NCI-H2029 (cell line): Measurements from ENCODE around the gene RPS17.

ENCODE experiments used
- DNase-seq: peaks from one replicate; lab custom pipeline; 2025; lab: John Stamatoyannopoulos, UW

The RPS17 gene

DNA sequence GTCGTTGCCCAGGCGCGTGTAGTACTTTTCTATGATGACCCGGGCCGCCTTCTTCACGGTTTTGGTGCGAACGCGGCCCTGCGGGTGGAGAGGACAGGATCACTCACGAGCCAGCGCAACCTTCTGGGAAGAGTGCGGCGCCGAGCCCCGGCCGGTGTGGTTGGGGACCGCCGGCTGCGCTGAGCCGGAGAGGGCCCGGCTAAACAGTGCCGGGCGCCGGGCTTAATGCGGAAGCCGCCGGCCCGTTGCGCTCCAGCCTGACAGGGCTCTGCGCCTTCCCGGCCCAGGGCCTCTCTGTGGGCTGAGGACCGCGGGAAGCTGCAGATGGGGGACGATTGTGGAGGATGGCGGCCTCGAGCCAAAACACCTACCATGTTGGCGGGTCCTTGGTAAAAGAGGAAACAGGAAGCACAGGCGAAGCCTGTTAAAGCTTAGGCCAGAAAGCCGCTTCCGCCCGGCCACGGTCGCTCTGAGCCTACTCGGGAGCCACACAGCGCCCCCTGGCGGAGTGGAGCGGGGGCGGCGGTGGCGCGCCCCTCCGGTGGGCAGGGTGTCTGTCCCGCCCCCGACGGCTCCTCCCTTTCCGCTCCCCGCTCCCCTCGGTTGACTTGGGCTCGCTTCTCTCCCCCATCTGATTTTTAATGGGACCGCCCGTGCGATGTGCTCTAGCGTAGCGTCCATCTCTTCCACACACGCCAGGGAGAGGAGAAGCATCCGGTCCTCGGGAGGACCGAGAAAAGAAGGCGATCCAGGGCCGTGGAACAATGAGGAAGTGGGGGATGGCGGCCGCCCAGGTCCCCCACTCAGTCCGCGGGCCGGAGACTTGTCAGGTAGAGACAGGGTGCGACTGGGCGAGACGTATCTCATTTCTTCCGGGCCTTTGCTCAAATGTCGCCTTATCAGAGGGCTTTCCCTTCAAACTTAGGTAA, at the start of gene RPS17:
Gene RPS17 (minus strand): TSS at position 403 of the 929 bp plus-strand sequence. CDS start 29 bp downstream, at position 374.
- DNase-seq = no peak

- no peak for DNase-seq
These were observed 47.5 kb upstream of the RPS17 start for GRCh38 chr15:82587805-82588204.

DNA sequence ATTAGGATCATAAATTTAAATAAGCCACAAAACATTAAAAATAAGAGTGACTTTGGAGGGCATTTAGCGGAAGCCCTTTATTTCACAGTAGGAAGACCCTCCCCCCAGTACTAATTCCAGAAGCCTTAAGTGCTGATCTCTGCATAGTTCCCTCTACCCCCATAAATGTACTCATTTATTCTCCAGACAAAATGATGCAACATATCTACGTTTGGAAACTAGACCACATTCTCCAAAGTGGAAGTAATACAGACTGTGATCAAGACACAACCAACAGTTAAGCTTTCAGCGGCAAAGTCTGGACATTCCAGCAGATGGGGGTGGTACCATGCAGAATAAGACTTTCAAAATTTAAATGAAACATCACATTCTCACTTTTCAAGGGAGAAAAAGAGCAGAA, 44.8 kb upstream of the RPS17 start:
- no peak for DNase-seq

GRCh38 chr15:82580713-82581112, 40.5 kb upstream of the RPS17 start:
- no peak for DNase-seq

DNA sequence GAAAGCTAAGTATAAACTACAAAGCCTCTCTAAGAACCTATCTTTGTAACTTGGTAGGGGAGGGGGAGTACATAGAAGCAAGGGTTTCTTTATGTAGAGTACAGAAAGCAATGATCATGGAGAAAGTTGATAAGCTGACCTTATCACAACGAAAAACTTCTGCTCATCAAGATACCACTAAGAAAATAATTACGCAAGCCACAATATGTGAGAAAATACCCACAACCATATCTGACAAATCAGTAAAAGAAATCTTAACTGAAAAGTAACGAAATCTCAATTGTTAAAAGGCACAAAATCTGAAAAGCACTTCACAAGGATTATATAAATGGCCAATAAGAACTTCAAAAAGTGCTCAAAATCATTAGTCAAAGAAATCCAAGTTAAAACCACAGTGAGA, 35.1 kb upstream of the RPS17 start:
- DNase-seq = no peak

- no peak for DNase-seq
These were observed 32.7 kb upstream of the RPS17 start for GRCh38 chr15:82572986-82573385.

GRCh38 chr15:82572311-82572710, 32.1 kb upstream of the RPS17 start:
- DNase-seq = no peak

DNA sequence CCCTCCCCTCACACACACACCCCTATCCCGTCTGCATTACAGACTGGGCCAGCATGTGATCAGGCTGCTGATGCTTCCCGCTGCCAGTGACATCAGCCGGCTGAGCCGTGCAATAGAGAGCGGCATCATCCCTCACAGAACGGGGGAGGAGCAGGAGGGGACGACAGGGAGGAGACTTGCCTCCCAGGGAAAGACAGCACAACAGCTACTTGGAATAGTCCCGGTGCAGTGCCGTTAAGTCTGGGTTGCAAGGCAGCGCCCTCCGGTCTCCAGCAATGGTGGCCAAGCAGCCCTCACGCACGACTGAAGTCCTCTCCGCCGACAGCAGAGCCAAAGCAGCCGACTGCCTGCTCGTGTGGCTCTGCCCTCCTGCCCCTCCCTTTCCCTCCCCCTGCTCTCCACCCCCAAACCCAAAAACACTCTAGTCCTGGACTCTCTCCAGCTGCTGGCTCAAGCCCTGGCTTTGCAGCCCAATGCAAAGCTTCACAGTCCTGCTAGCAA, 31.5 kb upstream of the RPS17 start:
- DNase-seq = no peak

DNA sequence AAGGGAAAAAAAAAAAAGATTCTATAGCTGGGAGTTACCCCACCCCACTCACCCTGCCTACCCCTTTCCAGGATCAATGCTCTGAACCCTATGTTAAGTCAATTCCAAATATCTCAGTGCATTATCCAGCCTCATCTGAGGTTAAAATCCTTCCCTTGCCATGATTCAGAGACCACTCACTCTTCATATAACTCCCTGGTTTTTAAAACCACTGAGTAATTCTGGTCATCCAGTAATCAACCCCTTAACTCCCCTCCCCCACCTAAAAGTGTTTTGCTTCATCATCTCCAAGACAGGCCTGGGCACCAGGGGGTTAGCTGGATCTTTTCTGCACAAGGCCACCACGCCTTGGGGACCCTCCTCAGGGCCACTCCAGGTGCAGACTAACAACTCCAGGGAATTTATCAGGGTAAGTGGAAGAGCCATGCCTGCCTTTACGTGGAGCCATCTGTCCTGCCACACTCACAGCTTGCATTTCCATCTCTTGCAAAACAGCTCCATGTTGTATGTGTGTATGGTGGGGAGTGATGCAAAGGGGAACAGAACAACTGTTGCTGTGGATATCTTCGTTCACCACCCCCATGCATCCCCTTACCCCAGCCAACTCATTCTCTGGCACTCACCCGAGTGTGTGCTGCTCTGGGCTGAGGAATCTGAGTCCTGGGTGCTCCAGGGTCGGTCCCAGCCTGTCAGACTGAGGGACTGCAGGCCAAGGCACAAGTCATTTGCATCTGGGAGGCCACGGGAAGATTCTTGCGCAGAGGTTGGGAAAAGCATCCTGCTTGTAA, 30.7 kb upstream of the RPS17 start:
- DNase-seq = no peak

- DNase-seq = no peak
These were observed 29.6 kb upstream of the RPS17 start for GRCh38 chr15:82569834-82570233.

GRCh38 chr15:82568986-82569385, 28.7 kb upstream of the RPS17 start:
- DNase-seq = no peak

GRCh38 chr15:82567661-82568060, 27.4 kb upstream of the RPS17 start:
- no peak for DNase-seq

GRCh38 chr15:82566690-82567089, 26.4 kb upstream of the RPS17 start:
- DNase-seq = no peak

- no peak for DNase-seq
These were observed 18.2 kb upstream of the RPS17 start for GRCh38 chr15:82558502-82558901.

DNA sequence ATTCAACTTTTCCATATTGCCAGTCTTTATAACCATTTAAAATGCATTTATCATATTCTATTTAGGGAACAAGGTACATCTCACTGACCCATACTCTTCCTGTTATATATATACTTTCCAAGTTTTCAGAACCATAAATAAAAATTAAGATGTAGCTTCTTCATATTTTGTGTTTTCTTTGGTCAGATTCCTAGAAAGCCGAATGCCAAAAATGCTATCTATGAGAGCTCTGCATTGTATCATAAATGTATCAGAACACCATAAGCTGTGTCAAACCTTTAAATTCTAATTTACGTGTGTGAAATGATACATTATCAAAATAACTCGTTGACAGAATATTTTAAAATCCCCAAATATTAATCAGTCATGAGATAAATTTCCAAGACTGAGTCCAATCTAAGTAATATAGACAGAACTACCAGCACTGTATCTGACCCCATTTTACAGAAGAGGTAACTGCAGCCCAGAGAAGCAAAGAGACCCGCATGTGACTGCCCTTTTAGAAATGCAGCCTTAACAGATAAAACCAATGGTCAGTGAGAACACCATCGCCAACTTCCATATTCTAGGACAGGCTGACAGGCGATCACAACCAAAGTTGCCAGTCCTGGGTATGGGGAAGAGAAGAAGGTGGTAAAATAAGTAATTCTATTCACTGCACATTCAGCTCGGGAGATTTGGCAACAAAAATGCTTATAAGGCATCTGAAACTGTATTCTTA, 16.2 kb upstream of the RPS17 start:
- no peak for DNase-seq

DNA sequence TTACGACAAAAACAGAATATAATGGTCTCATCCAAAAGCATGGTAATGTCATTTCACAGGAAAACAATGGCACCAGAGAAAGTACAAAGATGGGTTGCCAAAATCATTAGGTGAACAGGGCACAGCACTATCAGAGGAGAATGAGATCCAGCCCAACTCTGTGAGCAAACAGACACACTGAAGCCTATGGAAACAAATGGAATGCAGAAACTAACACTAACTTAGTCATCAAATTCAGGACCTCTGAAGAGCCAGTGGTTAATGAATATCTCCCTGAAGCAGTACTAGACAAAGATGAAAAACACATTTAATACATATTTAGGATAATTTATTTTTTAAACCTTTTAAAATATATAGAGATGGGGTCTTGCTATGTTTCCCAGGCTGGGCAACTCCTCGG, 14.6 kb upstream of the RPS17 start:
- DNase-seq = no peak

GRCh38 chr15:82554351-82554750, 14.1 kb upstream of the RPS17 start:
- no peak for DNase-seq

DNA sequence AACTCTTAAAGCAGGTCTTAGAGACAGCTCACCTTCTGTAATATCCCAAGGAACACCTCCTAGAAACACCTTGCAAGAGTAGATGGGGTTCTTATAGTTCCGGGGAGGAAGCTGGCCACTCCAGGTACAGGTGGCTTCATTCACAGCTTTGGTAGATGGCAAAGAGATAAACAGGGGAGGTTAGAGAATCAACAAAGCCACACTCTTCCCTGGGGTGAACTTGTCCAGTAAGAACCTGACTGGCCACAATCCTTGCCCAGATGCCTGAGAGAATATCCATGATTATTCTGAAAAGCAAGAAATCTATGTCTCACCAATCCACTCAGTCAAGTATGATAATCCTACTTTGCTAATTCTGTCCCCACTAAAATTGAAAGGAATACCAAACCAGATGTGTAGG, 13.6 kb upstream of the RPS17 start:
- no peak for DNase-seq

DNA sequence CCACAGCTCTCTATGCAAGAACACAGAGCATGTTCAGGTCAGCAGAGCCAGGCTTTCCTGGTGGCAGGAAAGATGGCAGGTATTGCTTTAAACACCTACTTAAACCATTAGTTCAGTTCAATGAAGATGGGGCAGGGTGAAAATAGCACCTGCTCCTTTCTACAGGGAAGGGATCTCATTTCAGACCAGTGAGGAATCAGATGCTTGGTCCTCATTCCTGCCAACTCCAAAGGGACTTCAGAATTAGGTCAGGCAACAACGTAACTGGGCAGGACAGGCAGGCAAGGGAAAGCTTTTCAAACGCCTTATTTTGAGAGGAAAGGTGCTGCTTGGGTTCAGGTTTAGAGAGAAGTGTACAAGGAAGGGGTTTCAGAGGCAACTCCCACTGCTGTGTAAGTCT, 12.6 kb upstream of the RPS17 start:
- no peak for DNase-seq

DNA sequence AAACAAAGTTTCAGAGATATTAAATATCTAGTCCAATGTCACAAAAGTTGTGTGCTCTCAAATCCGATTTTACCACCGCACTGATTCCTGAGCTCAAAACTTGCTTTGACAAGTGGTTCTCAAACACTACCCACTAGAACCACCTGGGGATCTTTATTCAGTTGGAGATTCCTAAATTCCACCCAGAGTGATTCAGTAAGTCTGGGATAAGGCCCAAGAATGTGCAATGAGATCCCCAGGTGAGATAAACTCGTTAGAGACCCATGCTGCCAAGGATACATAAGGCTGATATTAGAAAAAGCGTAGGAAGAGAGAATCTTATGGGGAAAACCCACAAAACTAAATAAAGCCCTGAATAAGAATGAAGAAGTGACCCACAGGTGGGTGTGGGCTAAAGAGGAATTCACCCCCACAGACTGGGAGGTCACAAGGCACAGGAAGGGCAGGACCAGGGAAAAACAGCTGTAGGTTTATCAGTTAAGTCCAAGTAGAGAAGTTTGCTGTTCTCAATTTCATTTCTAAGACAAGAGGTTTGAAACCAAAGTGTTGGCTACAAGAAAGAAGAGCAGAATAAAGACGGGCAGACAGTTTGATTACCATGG, 11.5 kb upstream of the RPS17 start:
- DNase-seq = no peak

GRCh38 chr15:82549199-82549665, 9.0 kb upstream of the RPS17 start:
- DNase-seq = no peak

- no peak for DNase-seq
These were observed 8.4 kb upstream of the RPS17 start for GRCh38 chr15:82548700-82549099.
